Measurements from ENCODE around the gene AGGF1.

DNA sequence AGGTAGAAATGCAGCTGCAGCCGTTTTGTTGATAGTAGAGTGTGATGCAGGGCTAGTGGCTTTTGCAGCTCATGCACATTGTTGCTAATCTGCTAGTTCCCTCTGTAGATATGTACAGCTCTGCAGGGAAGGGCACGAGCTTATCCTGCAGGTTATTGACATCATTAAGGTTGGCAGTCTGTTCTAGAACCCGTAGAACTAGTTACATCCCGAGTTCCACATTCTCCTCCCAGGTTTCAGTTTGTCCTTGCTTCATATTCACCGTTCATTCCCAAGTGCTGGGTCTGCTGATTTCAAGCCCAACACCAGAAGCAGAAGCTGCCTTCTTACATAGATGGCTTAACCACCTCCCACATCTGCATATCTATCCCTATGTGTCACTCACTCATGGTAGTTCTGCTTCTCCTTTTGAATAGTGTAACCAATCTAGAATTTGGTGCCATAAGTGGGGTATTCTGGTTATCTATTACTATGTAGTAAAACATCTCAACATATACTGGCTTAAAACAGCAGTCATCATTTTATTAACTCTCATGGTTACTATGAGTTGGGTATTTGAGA is 39.2 kb upstream of the AGGF1 start:
- TF ChIP-seq POLR2A (IDR thresholded peaks at IDR 0.05; ENCODE audit: extremely low read depth, insufficient read length) (no peak), CTCF (IDR thresholded peaks at IDR 0.05; ENCODE audit: low read depth, low read length) (no peak), MYC (IDR thresholded peaks at IDR 0.05; ENCODE audit: low read depth, low read length) (no peak)

All from NB4 (cell line).